Type B pancreatic cell (in vitro differentiated cells): ENCODE measurements around the gene PLXNA1. TPM values are rescaled to one million over a fixed set of nuclear protein-coding genes. Genes with fewer than 3 reads are reported as not detected.

Experiments used
- DNase-seq: peaks from one replicate; pipeline ENCODE4 v3.0.0; 2021; ENCODE audit warnings: mixed read lengths; ENCODE audit not compliant: unreplicated experiment; ENCODE audit errors: extremely low spot score
- H3K27ac Mint-ChIP-seq: 2 replicates; pipeline ENCODE4 v1.8.0; 2021; ENCODE audit warnings: mild to moderate bottlenecking, mixed read lengths
- H3K27me3 Mint-ChIP-seq: 2 replicates; pipeline ENCODE4 v1.8.0; 2021; ENCODE audit warnings: mixed read lengths
- H3K36me3 Mint-ChIP-seq: 2 replicates; pipeline ENCODE4 v1.8.0; 2021; ENCODE audit warnings: mixed read lengths
- H3K4me1 Mint-ChIP-seq: one replicate; pipeline ENCODE4 v1.8.0; 2021; ENCODE audit warnings: mixed read lengths; ENCODE audit not compliant: unreplicated experiment
- H3K4me3 Mint-ChIP-seq: 2 replicates; pipeline ENCODE4 v1.8.0; 2021; ENCODE audit warnings: mild to moderate bottlenecking, mixed read lengths
- H3K9me3 Mint-ChIP-seq: 2 replicates; pipeline ENCODE4 v1.8.0; 2021; ENCODE audit warnings: mixed read lengths
- CTCF ChIP-seq: fragments of 200-600 bp; sonication (generic); conservative IDR thresholded peaks from 2 replicates; pipeline ENCODE4 v1.5.0; 2021; ENCODE audit warnings: antibody characterized with exemption, mild to moderate bottlenecking
- total RNA-seq: library from RNA; stranded (reverse); gene quantifications from 2 replicates; pipeline ENCODE4 v1.2.1, GENCODE V29; 2021; ENCODE audit warnings: low replicate concordance

The PLXNA1 gene
- total RNA-seq, 1 donor from 2014 or later = 59.2 TPM

GRCh38 chr3:127012091-127012490 lies 29.2 kb downstream of the PLXNA1 start:
- no peak overlapping the region for H3K27ac Mint-ChIP-seq
- H3K9me3 Mint-ChIP-seq = no peaks in the 10 kb centered on the region
- no peaks in the 10 kb centered on the region for H3K36me3 Mint-ChIP-seq
- no peak for DNase-seq
- TF ChIP-seq CTCF = no peak
- H3K4me3 Mint-ChIP-seq = no peak overlapping the region
- H3K4me1 Mint-ChIP-seq = peaks cover 7% of the 10 kb centered on the region
- no peaks in the 10 kb centered on the region for H3K27me3 Mint-ChIP-seq

GRCh38 chr3:127013181-127013580 lies 30.3 kb downstream of the PLXNA1 start:
- peak overlapping the region; percentile 43 for H3K27ac Mint-ChIP-seq
- DNase-seq = no peak
- H3K4me3 Mint-ChIP-seq = no peak overlapping the region
- TF ChIP-seq CTCF = no peak
- peaks cover 3% of the 10 kb centered on the region for H3K4me1 Mint-ChIP-seq
- H3K9me3 Mint-ChIP-seq = no peaks in the 10 kb centered on the region
- H3K27me3 Mint-ChIP-seq = no peaks in the 10 kb centered on the region
- peaks cover 3% of the 10 kb centered on the region for H3K36me3 Mint-ChIP-seq

- Mint-ChIP-seq H3K27ac (peak overlapping the region; percentile 43), H3K4me3 (no peak overlapping the region), H3K4me1 (peaks cover 3% of the 10 kb centered on the region), H3K27me3 (no peaks in the 10 kb centered on the region), H3K9me3 (no peaks in the 10 kb centered on the region), H3K36me3 (peaks cover 6% of the 10 kb centered on the region)
- DNase-seq = no peak
- no peak for TF ChIP-seq CTCF
Measured at GRCh38 chr3:127013758-127014535, 31.0 kb downstream of the PLXNA1 start.

GRCh38 chr3:127014536-127015281 lies 31.8 kb downstream of the PLXNA1 start:
- DNase-seq = no peak
- Mint-ChIP-seq H3K27me3 (no peaks in the 10 kb centered on the region), H3K4me3 (no peak overlapping the region), H3K27ac (peak overlapping the region; percentile 43), H3K4me1 (peaks cover 3% of the 10 kb centered on the region), H3K36me3 (peaks cover 6% of the 10 kb centered on the region), H3K9me3 (no peaks in the 10 kb centered on the region)
- no peak for TF ChIP-seq CTCF

- Mint-ChIP-seq H3K27ac (peak overlapping the region; percentile 43), H3K9me3 (no peaks in the 10 kb centered on the region)
- no peak for TF ChIP-seq CTCF
Measured at GRCh38 chr3:127015282-127016042, 32.5 kb downstream of the PLXNA1 start.

More at GRCh38 chr3:127015282-127016042, 32.5 kb downstream of the PLXNA1 start:
- H3K4me1 Mint-ChIP-seq = peaks cover 3% of the 10 kb centered on the region
- no peaks in the 10 kb centered on the region for H3K27me3 Mint-ChIP-seq
- no peak for DNase-seq
- H3K36me3 Mint-ChIP-seq = peaks cover 6% of the 10 kb centered on the region
- no peak overlapping the region for H3K4me3 Mint-ChIP-seq
